A549 (cell line): ENCODE results near the gene SLC17A7. TPM values are rescaled to one million over a fixed set of nuclear protein-coding genes. Genes with fewer than 3 reads are reported as not detected.

Experiments
- ATAC-seq, 2 experiments: fragments of 200-7000 bp in 1 of 2; fragments of >200 bp in 1 of 2; cut with Nextera tagmentation in 1 of 2; cut with Tn5 transposase in 1 of 2; 3 replicates each; pipeline versions ENCODE4 v1.8.0 to v1.9.1; 2018 to 2020; ENCODE audit warnings: mild to moderate bottlenecking in 1 of 2, moderate library complexity in 1 of 2
- CTCF ChIA-PET: fragments of 300-600 bp; sonication (Branson Sonifier 250); formaldehyde crosslinking; extraction: SDS; loops from one replicate; lab custom pipeline; 2021; ENCODE audit warnings: antibody characterized with exemption, inconsistent platforms; lab: Yijun Ruan, JAX
- POLR2A ChIA-PET: fragments of 350-600 bp; formaldehyde crosslinking; extraction: SDS; loops from one replicate; lab custom pipeline; 2021; ENCODE audit warnings: antibody characterized with exemption, inconsistent platforms; lab: Yijun Ruan, JAX
- DNase-seq, 2 experiments: peaks; one replicate each; pipeline versions ENCODE4 v3.0.0 to v3.0.0-alpha.2; 2011 to 2016; ENCODE audit warnings: low read depth in 1 of 2, low spot score in 1 of 2
- FAIRE-seq: peaks from 2 replicates; lab custom pipeline; 2011; peaks lifted over from hg19 to GRCh38; lab: Jason Lieb, UNC
- H3K27ac ChIP-seq, 2 experiments: fragments of >200 bp; sonication (Bioruptor Twin); formaldehyde crosslinking; 3 replicates each; pipeline ENCODE4 v1.5.1; 2016 to 2017
- H3K4me1 ChIP-seq: fragments of >200 bp; sonication (Bioruptor Twin); formaldehyde crosslinking; 3 replicates; pipeline ENCODE4 v1.6.1; 2016
- H3K4me2 ChIP-seq: fragments of >200 bp; sonication (Bioruptor Twin); formaldehyde crosslinking; 3 replicates; pipeline ENCODE4 v1.6.1; 2016
- H3K4me3 ChIP-seq: fragments of >200 bp; sonication (Bioruptor Twin); formaldehyde crosslinking; 3 replicates; pipeline ENCODE4 v1.5.1; 2016
- H3K9me3 ChIP-seq: fragments of >200 bp; sonication (Bioruptor Twin); formaldehyde crosslinking; 3 replicates; pipeline ENCODE4 v1.6.1; 2016
- ATOH8 ChIP-seq: fragments of 250-450 bp; sonication (Bioruptor Pico); IDR thresholded peaks from 2 replicates; pipeline ENCODE4 v1.5.0; 2020; ENCODE audit warnings: low read depth, mild to moderate bottlenecking, moderate library complexity
- BCL3 ChIP-seq: fragments of >200 bp; sonication (Bioruptor Twin); formaldehyde crosslinking; IDR thresholded peaks from 3 replicates; pipeline ENCODE4 v1.6.1; 2016
- CBX8 ChIP-seq: fragments of 200-600 bp; sonication (generic); IDR thresholded peaks from 2 replicates; pipeline ENCODE4 v1.6.1; 2016
- CHD4 ChIP-seq: fragments of 200-600 bp; sonication (generic); IDR thresholded peaks from 2 replicates; pipeline ENCODE4 v1.6.1; 2016; ENCODE audit warnings: antibody characterized with exemption, mild to moderate bottlenecking, borderline replicate concordance
- EHF ChIP-seq: fragments of 250-450 bp; sonication (Bioruptor Pico); IDR thresholded peaks from 2 replicates; pipeline ENCODE4 v1.5.0; 2020; ENCODE audit warnings: mild to moderate bottlenecking
- EHMT2 ChIP-seq: fragments of 200-600 bp; sonication (generic); IDR thresholded peaks from 2 replicates; pipeline ENCODE4 v1.6.1; 2016; ENCODE audit warnings: antibody characterized with exemption, low read depth, mild to moderate bottlenecking, moderate library complexity
- ELK1 ChIP-seq: fragments of 150-350 bp; IDR thresholded peaks from 2 replicates; pipeline ENCODE4 v1.6.1; 2014; ENCODE audit warnings: low read depth, mild to moderate bottlenecking, low read length
- EP300 ChIP-seq, 2 experiments: fragments of >200 bp; sonication (Bioruptor Twin); formaldehyde crosslinking; IDR thresholded peaks; 2 replicates in 1 of 2; 3 replicates in 1 of 2; pipeline ENCODE4 v1.6.1; 2016 to 2017
- FOSB ChIP-seq: fragments of 250-450 bp; sonication (Bioruptor Pico); IDR thresholded peaks from 2 replicates; pipeline ENCODE4 v1.5.0; 2020; ENCODE audit warnings: mild to moderate bottlenecking, moderate library complexity
- GATA3 ChIP-seq: IDR thresholded peaks from 2 replicates; pipeline ENCODE4 v1.6.1; 2012; ENCODE audit warnings: borderline replicate concordance
- HDAC2 ChIP-seq: fragments of 200-600 bp; sonication (generic); IDR thresholded peaks from 2 replicates; pipeline ENCODE4 v1.6.1; 2016
- HMGXB4 ChIP-seq: fragments of 250-450 bp; sonication (Bioruptor Pico); IDR thresholded peaks from 2 replicates; pipeline ENCODE4 v1.5.0; 2021; ENCODE audit warnings: mild to moderate bottlenecking, moderate library complexity, borderline replicate concordance
- HOXA7 ChIP-seq: fragments of 250-450 bp; sonication (Bioruptor Pico); IDR thresholded peaks from 2 replicates; pipeline ENCODE4 v1.5.0; 2020; ENCODE audit warnings: mild to moderate bottlenecking, moderate library complexity
- HOXB13 ChIP-seq: fragments of 250-450 bp; sonication (Bioruptor Pico); IDR thresholded peaks from 2 replicates; pipeline ENCODE4 v1.5.0; 2020; ENCODE audit warnings: low read depth, mild to moderate bottlenecking, moderate library complexity
- HOXB5 ChIP-seq: fragments of 250-450 bp; sonication (Bioruptor Pico); IDR thresholded peaks from 2 replicates; pipeline ENCODE4 v1.5.0; 2020; ENCODE audit warnings: mild to moderate bottlenecking, moderate library complexity
- JUN ChIP-seq, 2 experiments: fragments of >200 bp; sonication (Bioruptor Twin); formaldehyde crosslinking; IDR thresholded peaks; 2 replicates in 1 of 2; 3 replicates in 1 of 2; pipeline ENCODE4 v1.6.1; 2016 to 2017
- KDM1A ChIP-seq: fragments of 200-600 bp; sonication (generic); IDR thresholded peaks from 2 replicates; pipeline ENCODE4 v1.6.1; 2016; ENCODE audit warnings: low read depth, mild to moderate bottlenecking
- KDM5A ChIP-seq: fragments of 200-600 bp; sonication (generic); IDR thresholded peaks from 2 replicates; pipeline ENCODE4 v1.6.1; 2016; ENCODE audit warnings: antibody characterized with exemption, mild to moderate bottlenecking
- MYC ChIP-seq: IDR thresholded peaks from 2 replicates; pipeline ENCODE4 v1.6.1; 2012; ENCODE audit warnings: mild to moderate bottlenecking, inconsistent platforms, low read length, improper control_type of control experiment, borderline replicate concordance
- NFE2L2 ChIP-seq: fragments of 150-350 bp; conservative IDR thresholded peaks from 2 replicates; pipeline ENCODE4 v1.6.1; 2014; ENCODE audit warnings: low read length
- NR3C1 ChIP-seq: fragments of >200 bp; sonication (Bioruptor Twin); formaldehyde crosslinking; IDR thresholded peaks from 3 replicates; pipeline ENCODE4 v1.6.1; 2017
- POLR2A ChIP-seq: IDR thresholded peaks from 2 replicates; pipeline ENCODE4 v1.6.1; 2012; ENCODE audit warnings: mild to moderate bottlenecking, low read length
- RAD21 ChIP-seq, 2 experiments: fragments of >200 bp in 1 of 2; sonication (Bioruptor Twin) in 1 of 2; formaldehyde crosslinking in 1 of 2; IDR thresholded peaks in 1 of 2; conservative IDR thresholded peaks in 1 of 2; 2 replicates in 1 of 2; 3 replicates in 1 of 2; pipeline ENCODE4 v1.6.1; 2012 to 2018; ENCODE audit warnings: inconsistent platforms in 1 of 2
- RARB ChIP-seq: fragments of 250-450 bp; sonication (Bioruptor Pico); IDR thresholded peaks from 2 replicates; pipeline ENCODE4 v1.8.0; 2021; ENCODE audit warnings: mild to moderate bottlenecking, moderate library complexity
- RCOR1 ChIP-seq: fragments of 150-350 bp; IDR thresholded peaks from 2 replicates; pipeline ENCODE4 v1.6.1; 2014; ENCODE audit warnings: antibody characterized with exemption, low read length, low read depth
- REST ChIP-seq: fragments of 200-600 bp; sonication (generic); IDR thresholded peaks from 2 replicates; pipeline ENCODE4 v1.6.1; 2016; ENCODE audit warnings: antibody characterized with exemption, mild to moderate bottlenecking, moderate library complexity
- RNF2 ChIP-seq: fragments of 200-600 bp; sonication (generic); IDR thresholded peaks from 2 replicates; pipeline ENCODE4 v1.6.1; 2016; ENCODE audit warnings: low read depth, mild to moderate bottlenecking, antibody characterized with exemption, moderate library complexity, borderline replicate concordance
- TP53 ChIP-seq: fragments of 250-450 bp; sonication (Bioruptor Pico); IDR thresholded peaks from 2 replicates; pipeline ENCODE4 v1.5.0; 2021; ENCODE audit warnings: mild to moderate bottlenecking, moderate library complexity
- USF2 ChIP-seq: fragments of 450-650 bp; IDR thresholded peaks from 2 replicates; pipeline ENCODE4 v1.6.1; 2014; ENCODE audit warnings: antibody characterized with exemption
- ZC3H11A ChIP-seq: fragments of 450-650 bp; IDR thresholded peaks from 2 replicates; pipeline ENCODE4 v1.6.1; 2014; ENCODE audit warnings: antibody characterized with exemption, mild to moderate bottlenecking
- ZFP36 ChIP-seq: fragments of 450-650 bp; IDR thresholded peaks from 2 replicates; pipeline ENCODE4 v1.6.1; 2014; ENCODE audit warnings: borderline replicate concordance; ENCODE audit not compliant: partially characterized antibody
- ZNF302 ChIP-seq: fragments of 250-450 bp; sonication (Bioruptor Pico); IDR thresholded peaks from 2 replicates; pipeline ENCODE4 v1.9.0; 2021; ENCODE audit warnings: inconsistent platforms, mild to moderate bottlenecking, moderate library complexity
- WGBS: methylation state at CpG from one replicate; pipeline ENCODE4 v1.1.6; 2017; ENCODE audit errors: missing lambda C conversion rate; 5-methylcytosine and 5-hydroxymethylcytosine counted together
- polyA plus RNA-seq, 4 experiments: library from polyadenylated mRNA; depleted of rRNA in 3 of 4; stranded (reverse); fragments of >200 nt; fragmentation: RNase III in 1 of 4; extraction: RNeasy Plus Mini Kit Qiagen cat#74134 plus additional on column Dnase treatment in 1 of 4; gene quantifications; 2 replicates in 3 of 4; 3 replicates in 1 of 4; pipeline ENCODE4 v1.2.3, GENCODE V29; 2011 to 2017

Gene SLC17A7
- polyA plus RNA-seq, 2 of the 4 experiments (the other 2 are of a cell fraction), result 0.39 to 0.48 TPM

- peak in 1 of 2 experiments; percentile 9; a peak in 3 of 6 replicates for ATAC-seq
- POLR2A ChIA-PET, result interaction anchor here (1.3 kb wide), 1 partner anchor 11 kb away, joined by 3 read pairs; no protein-coding TSS in a partner anchor
- H3K4me2 ChIP-seq, result peak overlapping the region; percentile 80
- TF ChIP-seq ELK1 (no peak), CHD4 (no peak), HOXA7 (CRISPR knock-in tag) (peak; percentile 92), CBX8 (no peak), RCOR1 (no peak), NR3C1 (no peak), RARB (CRISPR knock-in tag) (0 out of 2 replicates have a peak, but pooled peaks have one; percentile 51), HDAC2 (no peak), RAD21 (conservative IDR thresholded peaks at IDR 0.05 in 1 of 2, IDR thresholded peaks at IDR 0.05 in 1 of 2) (no peak), ZC3H11A (no peak), EHMT2 (no peak), JUN (IDR thresholded peaks at IDR 0.05) (no peak; a peak in 1 of 5 replicates), ZFP36 (no peak), MYC (peak; percentile 75; the same call in 1 of the 2 replicates), NFE2L2 (no peak), KDM5A (no peak), USF2 (no peak), ZNF302 (CRISPR knock-in tag) (no peak), HOXB5 (CRISPR knock-in tag) (no peak), BCL3 (no peak; the same call in 2 of the 3 replicates), EP300 (IDR thresholded peaks at IDR 0.05) (no peak), GATA3 (0 out of 2 replicates have a peak, but pooled peaks have one; percentile 10), HMGXB4 (CRISPR knock-in tag) (no peak), EHF (CRISPR knock-in tag) (no peak), REST (no peak), POLR2A (no peak), FOSB (peak; percentile 83; the same call in 1 of the 2 replicates), RNF2 (no peak), KDM1A (no peak), ATOH8 (no peak), TP53 (CRISPR knock-in tag) (no peak), HOXB13 (CRISPR knock-in tag) (no peak)
Observed at GRCh38 chr19:49489601-49490167, 48.4 kb upstream of the SLC17A7 start.

More at GRCh38 chr19:49489601-49490167, 48.4 kb upstream of the SLC17A7 start:
- peak overlapping the region; percentile 71 for H3K4me3 ChIP-seq
- no peak for FAIRE-seq
- peaks cover 29% of the 10 kb centered on the region for H3K4me1 ChIP-seq
- DNase-seq, result peak in 1 of 2 experiments; percentile 78
- peak overlapping the region; percentile 94 to 95 for H3K27ac ChIP-seq
- H3K9me3 ChIP-seq, result no peaks in the 10 kb centered on the region
- CTCF ChIA-PET, result interaction anchor here (0.5 to 2.4 kb wide), 4 partner anchors 11 to 189 kb away, joined by 3 to 11 read pairs (median 4); partner anchors contain the start of gene FLT3LG
- 14% methylated on average over 15 of the region's 15 CpGs for WGBS
